Measurements from ENCODE around the gene FADS2.

- TF ChIP-seq CTCF (IDR thresholded peaks at IDR 0.05 in 2 of 3, conservative IDR thresholded peaks at IDR 0.05 in 1 of 3; ENCODE audit: borderline replicate concordance in 1 of 3, insufficient read depth in 1 of 3, low read depth in 2 of 3, low read length in 2 of 3) (no peak), ZNF274 (IDR thresholded peaks at IDR 0.05; ENCODE audit: low read depth, low read length) (no peak), POLR2A (IDR thresholded peaks at IDR 0.05; ENCODE audit: borderline replicate concordance, extremely low read depth, insufficient read depth, insufficient read length) (no peak), POLR2AphosphoS5 (IDR thresholded peaks at IDR 0.05; ENCODE audit: low read depth, low read length) (no peak), SRF (IDR thresholded peaks at IDR 0.05; ENCODE audit: low read depth) (no peak), JUND (IDR thresholded peaks at IDR 0.05) (no peak), EZH2 (IDR thresholded peaks at IDR 0.05) (no peak), RAD21 (IDR thresholded peaks at IDR 0.05; ENCODE audit: low read depth) (no peak), CBX3 (IDR thresholded peaks at IDR 0.05; ENCODE audit: low read depth) (no peak), REST (IDR thresholded peaks at IDR 0.05; ENCODE audit: low read depth) (no peak), CEBPB (IDR thresholded peaks at IDR 0.05; ENCODE audit: low read depth) (no peak), ELF1 (IDR thresholded peaks at IDR 0.05; ENCODE audit: borderline replicate concordance, low read depth) (no peak), EZH2phosphoT487 (IDR thresholded peaks at IDR 0.05; ENCODE audit: borderline replicate concordance) (no peak)
- TF ChIP-seq, protein P1, sequence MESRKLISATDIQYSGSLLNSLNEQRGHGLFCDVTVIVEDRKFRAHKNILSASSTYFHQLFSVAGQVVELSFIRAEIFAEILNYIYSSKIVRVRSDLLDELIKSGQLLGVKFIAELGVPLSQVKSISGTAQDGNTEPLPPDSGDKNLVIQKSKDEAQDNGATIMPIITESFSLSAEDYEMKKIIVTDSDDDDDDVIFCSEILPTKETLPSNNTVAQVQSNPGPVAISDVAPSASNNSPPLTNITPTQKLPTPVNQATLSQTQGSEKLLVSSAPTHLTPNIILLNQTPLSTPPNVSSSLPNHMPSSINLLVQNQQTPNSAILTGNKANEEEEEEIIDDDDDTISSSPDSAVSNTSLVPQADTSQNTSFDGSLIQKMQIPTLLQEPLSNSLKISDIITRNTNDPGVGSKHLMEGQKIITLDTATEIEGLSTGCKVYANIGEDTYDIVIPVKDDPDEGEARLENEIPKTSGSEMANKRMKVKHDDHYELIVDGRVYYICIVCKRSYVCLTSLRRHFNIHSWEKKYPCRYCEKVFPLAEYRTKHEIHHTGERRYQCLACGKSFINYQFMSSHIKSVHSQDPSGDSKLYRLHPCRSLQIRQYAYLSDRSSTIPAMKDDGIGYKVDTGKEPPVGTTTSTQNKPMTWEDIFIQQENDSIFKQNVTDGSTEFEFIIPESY (IDR thresholded peaks at IDR 0.05; ENCODE audit: extremely low read depth, insufficient replicate concordance, low read length), result no peak
These were observed 41.3 kb downstream of the FADS2 start for GRCh38 chr11:61869429-61869707.

Data from HCT116 (cell line).